ENCODE results near the gene INF2. TPM values are rescaled to one million over a fixed set of nuclear protein-coding genes. Genes with fewer than 3 reads are reported as not detected.

The INF2 gene
- total RNA-seq, 1 experiment from 2014 or later: 24.9 TPM

DNA sequence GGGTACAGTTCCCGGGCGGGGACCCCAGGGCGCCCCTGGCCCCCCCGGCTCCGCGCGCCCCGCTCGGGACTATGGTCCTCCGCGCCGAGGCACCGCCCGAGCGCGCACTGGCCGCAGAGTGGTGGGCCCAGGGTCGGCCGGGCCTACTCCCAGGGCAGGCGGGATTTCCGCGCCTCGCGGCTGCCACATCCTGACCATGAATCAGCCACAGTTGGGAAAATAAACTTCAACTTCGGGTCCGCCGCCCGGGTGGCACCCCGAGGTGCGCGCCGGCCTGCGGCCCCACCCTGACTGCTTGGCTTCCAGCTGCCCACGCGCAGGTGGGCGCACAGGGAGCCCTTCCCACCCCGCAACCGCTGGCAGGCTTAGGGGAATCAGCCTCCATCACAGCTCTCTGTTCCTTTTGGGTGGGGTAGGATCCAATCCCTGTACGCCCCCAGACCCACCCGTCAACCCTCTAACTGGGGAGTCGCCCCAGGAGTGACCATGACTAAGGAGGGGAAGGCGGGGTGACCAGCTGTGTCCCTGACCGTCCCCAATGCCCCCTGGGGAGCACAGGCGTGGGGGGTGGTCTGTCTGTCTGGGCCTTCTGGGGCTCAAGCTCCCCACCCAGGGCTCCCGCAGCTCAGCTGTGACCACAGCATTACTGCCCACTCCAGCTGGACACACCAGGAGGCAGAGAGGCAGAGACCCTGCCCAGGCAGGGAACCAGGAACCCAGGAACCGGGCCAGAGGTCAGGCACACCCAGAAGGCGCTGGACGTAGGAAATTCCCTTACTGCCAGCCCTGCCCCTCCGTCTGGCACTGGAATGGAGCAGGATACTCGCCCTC lies 678 bp downstream of the INF2 start:
- DNase-seq (ENCODE audit: low read depth): no peak

DNA sequence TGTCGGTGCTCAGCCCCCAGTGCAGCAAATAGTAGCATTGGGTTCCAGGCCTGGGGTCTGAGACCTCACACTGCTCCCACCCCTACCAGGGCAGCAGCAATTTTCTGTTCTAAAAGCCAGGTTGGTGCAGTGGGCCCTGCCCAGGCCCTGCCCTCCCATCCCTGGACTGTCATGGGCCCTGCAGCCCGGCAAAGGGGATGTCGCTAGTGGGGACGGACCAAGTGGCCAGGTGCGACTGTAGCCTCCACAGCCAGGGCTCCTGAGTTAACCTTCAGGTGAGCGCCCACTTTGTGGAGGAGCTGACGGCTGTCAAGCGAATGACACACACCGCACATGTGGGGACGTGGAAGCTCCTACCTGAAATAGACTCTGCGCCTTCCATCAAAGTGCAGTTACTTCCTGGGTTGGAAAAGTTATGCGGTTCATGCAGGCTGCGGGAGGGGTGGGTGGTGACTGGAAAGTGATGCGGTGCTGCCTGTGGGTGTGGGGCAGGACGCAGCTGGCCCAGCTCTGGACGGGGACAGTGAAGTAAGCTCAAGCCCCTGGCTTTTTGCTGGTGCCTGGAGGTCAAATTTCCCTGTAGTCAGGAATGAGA lies 1.5 kb downstream of the INF2 start:
- no peak for DNase-seq (ENCODE audit: low read depth)

DNA sequence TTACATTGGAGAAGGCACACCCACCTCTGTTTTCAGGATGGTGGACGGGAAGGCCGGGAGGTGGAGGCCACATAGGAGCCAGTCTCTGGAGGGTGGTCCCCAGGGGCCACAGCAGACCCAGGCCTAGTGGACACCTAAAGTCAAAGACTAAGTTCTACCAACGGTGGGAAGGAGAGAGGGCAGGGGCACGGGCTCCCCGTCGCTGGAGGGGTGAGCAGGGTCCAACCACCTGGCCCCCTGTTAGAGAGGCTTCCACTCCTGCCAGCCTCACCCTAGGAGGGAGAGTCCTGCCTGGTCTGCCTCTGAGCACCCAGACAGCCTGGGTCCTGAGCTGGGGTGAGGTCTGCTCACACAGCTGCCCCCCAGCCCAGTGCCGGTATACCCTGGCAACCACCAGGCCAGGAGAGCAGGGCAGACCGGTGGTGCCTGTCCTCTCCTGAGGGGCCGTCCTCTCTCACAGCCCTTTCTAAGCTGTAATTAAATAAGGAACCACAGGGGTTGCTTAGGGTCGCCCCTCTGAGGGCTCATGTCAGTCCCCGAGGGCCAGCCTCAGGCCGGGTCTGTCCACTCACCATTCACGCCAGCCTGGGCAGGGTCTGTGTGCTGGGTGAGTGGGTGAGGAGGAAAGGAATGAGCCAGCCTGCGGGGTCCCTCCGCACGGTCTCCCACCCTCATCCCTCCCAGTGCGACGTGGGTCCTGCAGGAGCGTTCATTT lies 2.3 kb downstream of the INF2 start:
- DNase-seq (ENCODE audit: low read depth): no peak

DNA sequence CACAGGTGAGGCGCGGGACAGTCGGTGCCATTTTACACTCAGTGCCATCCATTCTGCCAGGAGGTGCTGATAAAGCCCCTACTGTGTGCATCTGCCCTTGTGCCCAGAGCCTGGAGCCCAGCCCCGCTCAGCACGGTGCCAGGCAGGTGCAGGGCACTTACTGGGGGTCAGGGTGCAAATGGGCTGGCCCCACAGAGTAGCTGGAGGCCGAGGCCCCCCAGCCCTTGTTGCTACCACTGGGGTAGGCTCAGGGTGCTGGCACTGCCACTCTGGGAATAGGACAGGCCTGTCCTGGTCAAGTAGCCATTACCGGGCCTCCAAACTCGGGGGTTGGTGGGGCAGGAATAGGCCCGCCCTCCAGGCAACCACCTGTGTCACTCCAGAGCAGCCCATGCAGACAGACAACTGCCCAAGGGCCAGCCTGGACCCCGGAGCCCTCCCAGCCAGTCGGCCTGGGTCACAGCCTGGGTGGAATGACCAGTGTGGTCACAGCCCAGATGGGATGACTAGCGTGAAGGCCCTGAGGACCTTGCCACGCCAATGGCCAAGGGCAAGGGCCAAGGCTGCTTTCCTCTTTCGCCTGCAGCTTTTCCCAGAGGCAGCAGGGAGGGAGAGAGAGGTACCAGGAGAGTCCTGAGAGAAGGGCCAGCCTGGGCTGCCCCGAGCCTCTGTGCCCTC lies 3.0 kb downstream of the INF2 start:
- DNase-seq (ENCODE audit: low read depth): no peak

DNA sequence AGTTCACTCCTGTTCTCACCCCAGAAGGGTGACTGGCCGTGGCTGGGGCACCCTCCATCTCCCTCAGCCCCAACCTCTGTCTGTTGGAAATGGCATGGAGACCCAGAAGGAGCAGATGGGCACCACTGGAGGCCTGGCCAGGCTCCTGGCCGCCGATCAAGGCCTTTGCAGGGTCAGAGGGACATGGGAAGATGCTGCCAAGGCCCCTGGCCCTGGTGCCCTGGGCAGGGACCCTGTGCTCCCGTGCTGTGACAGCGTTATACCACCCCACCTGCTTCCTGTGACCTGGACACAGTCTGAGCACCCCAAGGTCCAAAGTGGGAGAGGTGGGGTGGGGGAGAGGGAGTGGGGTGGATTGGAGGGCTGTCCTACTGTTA lies 3.5 kb downstream of the INF2 start:
- DNase-seq (ENCODE audit: low read depth): no peak

GRCh38 chr14:104693482-104694431 lies 4.3 kb downstream of the INF2 start:
- no peak for DNase-seq (ENCODE audit: low read depth)

- DNase-seq (ENCODE audit: low read depth): no peak
Measured at GRCh38 chr14:104694475-104694950, 5.1 kb downstream of the INF2 start.

DNA sequence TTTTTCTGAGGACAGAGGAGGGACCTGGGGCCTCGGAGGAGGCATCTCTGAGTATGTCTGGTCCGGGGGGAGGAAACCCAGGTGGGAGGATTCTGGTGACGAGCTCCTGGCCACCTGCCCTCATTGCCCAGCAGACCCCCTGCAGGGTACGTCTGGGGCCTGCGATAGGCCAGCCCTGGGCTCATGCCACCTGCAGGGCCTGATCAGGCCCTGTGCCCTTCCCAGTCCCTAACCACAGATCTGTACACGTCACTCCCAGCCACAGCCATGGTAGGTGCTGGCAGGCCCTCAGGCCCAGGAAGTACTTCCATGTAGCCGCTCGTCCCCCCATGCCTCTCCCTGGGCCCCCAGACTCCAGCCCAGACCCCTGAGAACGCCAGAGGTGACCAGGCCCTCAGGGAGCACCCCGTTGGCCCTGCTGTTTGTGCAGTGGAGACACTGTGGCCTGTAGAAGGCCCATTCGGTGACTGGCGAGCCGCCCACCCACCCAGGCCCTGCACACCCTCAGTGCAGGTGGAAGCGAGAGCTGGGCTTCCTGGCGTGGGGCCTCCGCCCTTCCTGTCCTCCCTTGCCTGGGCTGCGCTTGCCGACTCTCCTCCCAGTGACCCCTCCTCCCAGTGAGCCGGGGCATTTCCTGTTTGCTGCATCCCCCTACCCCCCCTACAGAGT lies 5.7 kb downstream of the INF2 start:
- DNase-seq (ENCODE audit: low read depth): no peak

GRCh38 chr14:104695660-104696000 lies 6.2 kb downstream of the INF2 start:
- no peak for DNase-seq (ENCODE audit: low read depth)

- DNase-seq (ENCODE audit: low read depth): no peak
Measured at GRCh38 chr14:104696671-104697316, 7.4 kb downstream of the INF2 start.

DNA sequence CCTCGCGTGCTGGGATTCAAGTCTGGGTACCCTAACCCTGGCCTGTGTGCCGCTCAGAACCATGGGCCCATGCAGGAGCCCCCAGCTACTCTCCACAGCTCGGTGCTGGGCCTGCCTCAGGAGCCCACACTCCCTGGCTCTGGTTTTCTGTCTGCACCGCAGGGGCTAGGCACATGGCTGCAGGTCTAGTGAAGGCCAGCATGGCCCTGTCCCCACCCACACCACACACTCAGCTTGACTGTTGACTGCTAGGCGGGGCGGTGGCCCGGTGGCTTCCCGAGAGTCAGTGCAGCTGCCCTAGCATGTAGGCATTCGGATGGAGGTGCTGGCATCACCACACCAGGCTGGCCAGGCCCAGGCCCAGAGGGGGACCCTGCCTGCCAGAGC lies 7.9 kb downstream of the INF2 start:
- DNase-seq (ENCODE audit: low read depth): no peak

GRCh38 chr14:104697892-104698583 lies 8.6 kb downstream of the INF2 start:
- DNase-seq (ENCODE audit: low read depth): no peak

GRCh38 chr14:104698688-104699425 lies 9.4 kb downstream of the INF2 start:
- DNase-seq (ENCODE audit: low read depth): no peak

- DNase-seq (ENCODE audit: low read depth): no peak
Measured at GRCh38 chr14:104699426-104699748, 10.0 kb downstream of the INF2 start.

GRCh38 chr14:104700225-104700651 lies 10.8 kb downstream of the INF2 start:
- no peak for DNase-seq (ENCODE audit: low read depth)

GRCh38 chr14:104700747-104701217 lies 11.4 kb downstream of the INF2 start:
- no peak for DNase-seq (ENCODE audit: low read depth)

GRCh38 chr14:104701383-104702076 lies 12.1 kb downstream of the INF2 start:
- DNase-seq (ENCODE audit: low read depth): no peak

DNA sequence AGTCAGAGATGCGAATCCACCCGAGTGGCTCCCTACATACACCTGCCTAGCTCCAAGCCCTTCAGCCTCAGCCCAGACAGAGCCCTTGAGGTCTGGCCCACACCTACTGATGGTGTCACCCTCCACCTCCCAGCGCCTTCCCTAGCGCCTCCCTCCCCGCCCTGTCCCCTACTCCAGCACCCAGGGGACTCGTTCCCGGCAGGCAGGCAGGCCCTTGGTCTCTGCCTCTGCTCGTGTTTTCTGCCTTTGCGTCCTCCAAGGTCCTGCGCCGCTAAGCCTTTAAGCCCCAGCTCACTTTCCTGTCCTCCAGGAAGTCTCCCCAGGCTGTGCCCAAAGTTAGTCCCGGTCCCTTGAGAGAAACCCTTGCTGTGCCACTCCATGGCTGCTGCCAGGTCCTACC lies 12.7 kb downstream of the INF2 start:
- no peak for DNase-seq (ENCODE audit: low read depth)
